K562 (cell line): ENCODE measurements around the gene C19orf85. TPM values are rescaled to one million over a fixed set of nuclear protein-coding genes. Genes with fewer than 3 reads are reported as not detected.

ENCODE experiments used
- CHD2 ChIP-seq: IDR thresholded peaks from 2 replicates; pipeline ENCODE4 v1.6.1; 2011; ENCODE audit warnings: low read depth, low read length
- CTBP1 ChIP-seq: fragments of 450-650 bp; IDR thresholded peaks from 2 replicates; pipeline ENCODE4 v1.6.1; 2016; ENCODE audit warnings: borderline replicate concordance
- E2F1 ChIP-seq: sonication (generic); formaldehyde crosslinking; IDR thresholded peaks from 2 replicates; pipeline ENCODE4 v1.8.1; 2023; ENCODE audit warnings: mild to moderate bottlenecking, missing genetic modification reagents, moderate library complexity
- FOSL1 ChIP-seq: fragments of 200-800 bp; sonication (Bioruptor generic); conservative IDR thresholded peaks from 2 replicates; pipeline ENCODE4 v1.6.1; 2016; ENCODE audit warnings: missing genetic modification characterization, missing compliant biosample characterization
- HDAC2 ChIP-seq: fragments of 450-650 bp; IDR thresholded peaks from 2 replicates; pipeline ENCODE4 v1.6.1; 2016; ENCODE audit warnings: mild to moderate bottlenecking
- MTF1 ChIP-seq: fragments of 250-450 bp; sonication (Bioruptor Pico); IDR thresholded peaks from 2 replicates; pipeline ENCODE4 v1.9.0; 2021; ENCODE audit warnings: moderate library complexity, mild to moderate bottlenecking, inconsistent platforms, borderline replicate concordance
- NCOA2 ChIP-seq, 2 experiments: fragments of 450-650 bp; IDR thresholded peaks; 2 replicates each; pipeline ENCODE4 v1.6.1; 2018; ENCODE audit warnings: mild to moderate bottlenecking in 2 of 2, moderate library complexity in 1 of 2; ENCODE audit not compliant: partially characterized antibody in 2 of 2
- PHF8 ChIP-seq: fragments of 200-600 bp; sonication (generic); IDR thresholded peaks from 2 replicates; pipeline ENCODE4 v1.6.1; 2012; ENCODE audit warnings: mixed run types, mild to moderate bottlenecking, inconsistent platforms, low read length, moderate library complexity, borderline replicate concordance
- PYGO2 ChIP-seq: fragments of 450-650 bp; IDR thresholded peaks from 2 replicates; pipeline ENCODE4 v1.6.1; 2016; ENCODE audit warnings: mild to moderate bottlenecking, missing genetic modification characterization, moderate library complexity, missing compliant biosample characterization
- SFPQ ChIP-seq: fragments of 200-400 bp; formaldehyde crosslinking; IDR thresholded peaks from 2 replicates; pipeline ENCODE4 v1.6.1; 2017; ENCODE audit warnings: mild to moderate bottlenecking, low read depth, low read length, moderate library complexity
- TRIM28 ChIP-seq: fragments of 450-650 bp; IDR thresholded peaks from 2 replicates; pipeline ENCODE4 v1.6.1; 2017
- ZFP36 ChIP-seq: fragments of 150-350 bp; IDR thresholded peaks from 2 replicates; pipeline ENCODE4 v1.6.1; 2018; ENCODE audit warnings: low read length, low read depth; ENCODE audit not compliant: partially characterized antibody
- ZNF445 ChIP-seq: fragments of 250-450 bp; sonication (Bioruptor Pico); IDR thresholded peaks from 2 replicates; pipeline ENCODE4 v1.4.0; 2020; ENCODE audit warnings: low read depth, mild to moderate bottlenecking, moderate library complexity
- ZNF57 ChIP-seq: fragments of 450-650 bp; formaldehyde crosslinking; IDR thresholded peaks from 2 replicates; pipeline ENCODE4 v1.4.0; 2020; ENCODE audit warnings: mild to moderate bottlenecking, moderate library complexity
- polyA plus RNA-seq, 8 experiments: library from polyadenylated mRNA; depleted of rRNA in 4 of 8; stranded (reverse) in 5 of 8; unstranded in 3 of 8; fragments of >200 nt; fragmentation: Nextera tagmentation in 2 of 8; fragmentation: Illumina TruSeq in 1 of 8; extraction: Ambion mirVana in 2 of 8; extraction: Trizol in 1 of 8; gene quantifications; 2 replicates each; pipeline versions ENCODE4 v1.2.1 to v1.2.3, GENCODE V29; 2011 to 2014; ENCODE audit warnings: inconsistent platforms in 1 of 8, missing spikeins in 1 of 8
- total RNA-seq, 7 experiments: library from RNA; depleted of rRNA in 6 of 7; stranded (reverse); fragments of >200 nt in 6 of 7; fragmentation: Illumina TruSeq in 2 of 7; extraction: Trizol in 2 of 7; gene quantifications; 2 replicates each; pipeline versions ENCODE4 v1.2.1 to v1.2.3, GENCODE V29; 2011 to 2021; ENCODE audit warnings: low replicate concordance in 1 of 7
- TF ChIP-seq, protein P1 (sequence below): sonication (generic); formaldehyde crosslinking; IDR thresholded peaks from 2 replicates; pipeline ENCODE4 v1.4.0; 2020; ENCODE audit warnings: mild to moderate bottlenecking, missing genetic modification reagents
- TF ChIP-seq, protein P2 (sequence below): fragments of 250-450 bp; sonication (Bioruptor Pico); IDR thresholded peaks from 2 replicates; pipeline ENCODE4 v1.5.0; 2021
- TF ChIP-seq, protein P3 (sequence below), 2 experiments: fragments of 450-650 bp in 1 of 2; sonication (generic) in 1 of 2; formaldehyde crosslinking in 1 of 2; IDR thresholded peaks in 1 of 2; conservative IDR thresholded peaks in 1 of 2; 2 replicates each; pipeline versions ENCODE4 v1.6.1 to v1.8.1; 2016 to 2023; ENCODE audit warnings: mild to moderate bottlenecking in 2 of 2, moderate library complexity in 2 of 2, inconsistent platforms in 1 of 2, missing genetic modification reagents in 1 of 2
- TF ChIP-seq, protein P4 (sequence below): sonication (generic); IDR thresholded peaks from 2 replicates; pipeline ENCODE4 v1.6.1; 2016

The C19orf85 gene
- total and polyA plus RNA-seq, 9 of the 15 experiments (the other 6 are each of a cell fraction or from before 2014, with no cell fraction given) = not detected

- no peak for TF ChIP-seq TRIM28
- TF ChIP-seq FOSL1 (tag) = no peak
- TF ChIP-seq, protein P1, sequence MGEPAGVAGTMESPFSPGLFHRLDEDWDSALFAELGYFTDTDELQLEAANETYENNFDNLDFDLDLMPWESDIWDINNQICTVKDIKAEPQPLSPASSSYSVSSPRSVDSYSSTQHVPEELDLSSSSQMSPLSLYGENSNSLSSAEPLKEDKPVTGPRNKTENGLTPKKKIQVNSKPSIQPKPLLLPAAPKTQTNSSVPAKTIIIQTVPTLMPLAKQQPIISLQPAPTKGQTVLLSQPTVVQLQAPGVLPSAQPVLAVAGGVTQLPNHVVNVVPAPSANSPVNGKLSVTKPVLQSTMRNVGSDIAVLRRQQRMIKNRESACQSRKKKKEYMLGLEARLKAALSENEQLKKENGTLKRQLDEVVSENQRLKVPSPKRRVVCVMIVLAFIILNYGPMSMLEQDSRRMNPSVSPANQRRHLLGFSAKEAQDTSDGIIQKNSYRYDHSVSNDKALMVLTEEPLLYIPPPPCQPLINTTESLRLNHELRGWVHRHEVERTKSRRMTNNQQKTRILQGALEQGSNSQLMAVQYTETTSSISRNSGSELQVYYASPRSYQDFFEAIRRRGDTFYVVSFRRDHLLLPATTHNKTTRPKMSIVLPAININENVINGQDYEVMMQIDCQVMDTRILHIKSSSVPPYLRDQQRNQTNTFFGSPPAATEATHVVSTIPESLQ (CRISPR knock-in tag) = no peak
- TF ChIP-seq CHD2 = peak; percentile 11; the same call in 1 of the 2 replicates
- TF ChIP-seq PYGO2 = no peak
- no peak for TF ChIP-seq ZNF445 (CRISPR knock-in tag)
- TF ChIP-seq ZNF57 (CRISPR knock-in tag) = no peak
- TF ChIP-seq, protein P2, sequence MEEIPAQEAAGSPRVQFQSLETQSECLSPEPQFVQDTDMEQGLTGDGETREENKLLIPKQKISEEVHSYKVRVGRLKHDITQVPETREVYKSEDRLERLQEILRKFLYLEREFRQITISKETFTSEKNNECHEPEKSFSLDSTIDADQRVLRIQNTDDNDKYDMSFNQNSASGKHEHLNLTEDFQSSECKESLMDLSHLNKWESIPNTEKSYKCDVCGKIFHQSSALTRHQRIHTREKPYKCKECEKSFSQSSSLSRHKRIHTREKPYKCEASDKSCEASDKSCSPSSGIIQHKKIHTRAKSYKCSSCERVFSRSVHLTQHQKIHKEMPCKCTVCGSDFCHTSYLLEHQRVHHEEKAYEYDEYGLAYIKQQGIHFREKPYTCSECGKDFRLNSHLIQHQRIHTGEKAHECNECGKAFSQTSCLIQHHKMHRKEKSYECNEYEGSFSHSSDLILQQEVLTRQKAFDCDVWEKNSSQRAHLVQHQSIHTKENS (CRISPR knock-in tag) = no peak
- 0 out of 2 replicates have a peak, but pooled peaks have one; percentile 25 for TF ChIP-seq HDAC2
- TF ChIP-seq, protein P3, sequence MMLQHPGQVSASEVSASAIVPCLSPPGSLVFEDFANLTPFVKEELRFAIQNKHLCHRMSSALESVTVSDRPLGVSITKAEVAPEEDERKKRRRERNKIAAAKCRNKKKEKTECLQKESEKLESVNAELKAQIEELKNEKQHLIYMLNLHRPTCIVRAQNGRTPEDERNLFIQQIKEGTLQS (IDR thresholded peaks at IDR 0.05) = peak; percentile 88
- TF ChIP-seq, protein P3 (CRISPR knock-in tag; conservative IDR thresholded peaks at IDR 0.05) = no peak
- TF ChIP-seq MTF1 (CRISPR knock-in tag) = no peak
- TF ChIP-seq PHF8 = peak; percentile 47; the same call in 1 of the 2 replicates
- 0 out of 2 replicates have a peak, but pooled peaks have one; percentile 42 for TF ChIP-seq E2F1 (CRISPR knock-in tag)
- no peak for TF ChIP-seq ZFP36
- TF ChIP-seq, protein P4, sequence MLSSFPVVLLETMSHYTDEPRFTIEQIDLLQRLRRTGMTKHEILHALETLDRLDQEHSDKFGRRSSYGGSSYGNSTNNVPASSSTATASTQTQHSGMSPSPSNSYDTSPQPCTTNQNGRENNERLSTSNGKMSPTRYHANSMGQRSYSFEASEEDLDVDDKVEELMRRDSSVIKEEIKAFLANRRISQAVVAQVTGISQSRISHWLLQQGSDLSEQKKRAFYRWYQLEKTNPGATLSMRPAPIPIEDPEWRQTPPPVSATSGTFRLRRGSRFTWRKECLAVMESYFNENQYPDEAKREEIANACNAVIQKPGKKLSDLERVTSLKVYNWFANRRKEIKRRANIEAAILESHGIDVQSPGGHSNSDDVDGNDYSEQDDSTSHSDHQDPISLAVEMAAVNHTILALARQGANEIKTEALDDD = no peak
- 0 out of 2 replicates have a peak, but pooled peaks have one; percentile 7 for TF ChIP-seq CTBP1
- no peak for TF ChIP-seq SFPQ
- no peak for TF ChIP-seq NCOA2 (IDR thresholded peaks at IDR 0.05; ENCODE audit: partially characterized antibody in 2 of 2)
These were observed 20.3 kb upstream of the C19orf85 start, which contains the start of gene NAT14 (continued) for GRCh38 chr19:55484593-55485438.
